C1 segment of cervical spinal cord (tissue), 14 donors: ENCODE data around the gene PPRC1.

Experiments used
- DNase-seq, 14 donors: peaks; one replicate each; lab custom pipeline; 2025; lab: John Stamatoyannopoulos, UW

Gene PPRC1

DNA sequence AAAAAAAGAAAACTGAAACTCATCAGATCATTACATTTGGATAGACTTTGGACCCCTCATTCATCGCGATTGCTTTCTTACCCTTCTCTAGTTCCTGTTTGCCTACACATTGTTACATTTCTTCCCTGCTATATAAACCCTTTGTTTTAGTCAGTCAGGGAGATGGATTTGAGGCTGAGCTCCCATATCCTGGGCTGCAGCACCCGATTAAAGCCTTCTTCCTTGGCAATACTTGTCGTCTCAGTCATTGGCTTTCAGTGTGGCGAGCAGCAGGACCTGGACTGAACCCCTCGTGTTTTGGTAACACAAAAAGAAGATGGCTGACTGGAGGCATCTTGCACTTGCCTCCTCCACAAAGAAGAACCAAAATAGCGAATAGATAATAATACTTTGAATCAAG lies 59.1 kb downstream of the PPRC1 start:
- no peak for DNase-seq

DNA sequence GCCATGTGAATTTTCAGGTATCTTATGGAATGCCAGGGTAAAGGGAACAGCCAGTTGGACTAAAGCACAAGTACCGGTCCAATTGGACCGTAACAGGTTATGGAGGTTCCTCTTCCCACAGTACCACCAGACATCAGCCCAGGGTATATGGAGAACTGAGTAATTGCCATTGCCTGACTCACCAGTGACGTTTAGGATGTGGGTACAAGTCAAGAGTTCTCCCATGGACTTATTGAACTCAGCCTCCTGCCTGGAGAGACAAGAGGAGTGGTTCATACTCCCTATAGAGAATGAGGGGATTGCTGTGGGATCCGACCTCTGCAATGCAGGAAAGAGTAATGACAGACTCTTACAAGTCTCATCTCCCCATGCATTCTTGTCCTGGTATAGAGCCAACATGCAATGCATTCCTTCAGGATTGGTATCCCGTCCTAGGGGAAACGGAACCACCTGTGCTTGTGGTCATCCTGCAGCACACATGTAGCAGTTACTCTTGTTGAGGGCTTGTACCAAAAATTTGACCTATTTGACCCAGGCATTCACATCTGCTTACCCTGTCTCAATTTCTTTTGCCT lies 62.5 kb downstream of the PPRC1 start:
- no peak for DNase-seq

DNA sequence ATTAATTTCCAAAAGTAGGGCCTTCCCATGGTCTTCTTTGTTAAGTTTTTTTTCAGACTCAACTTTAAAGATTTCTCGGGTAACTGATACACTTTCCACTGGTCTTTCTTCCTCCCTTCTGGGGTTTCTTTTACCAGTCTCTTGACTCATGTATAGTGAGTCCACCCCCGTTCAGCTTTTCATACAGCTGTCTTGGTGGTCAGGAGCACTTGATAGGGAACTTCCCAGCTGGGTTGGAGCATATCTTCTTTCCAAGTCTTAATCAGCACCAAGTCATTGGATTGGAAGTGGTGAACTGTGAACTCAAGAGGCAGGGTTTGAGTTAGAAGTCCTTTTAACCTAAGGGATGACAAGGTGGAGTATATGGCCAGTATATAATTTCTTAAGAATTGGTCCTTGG lies 64.1 kb downstream of the PPRC1 start:
- no peak for DNase-seq

DNA sequence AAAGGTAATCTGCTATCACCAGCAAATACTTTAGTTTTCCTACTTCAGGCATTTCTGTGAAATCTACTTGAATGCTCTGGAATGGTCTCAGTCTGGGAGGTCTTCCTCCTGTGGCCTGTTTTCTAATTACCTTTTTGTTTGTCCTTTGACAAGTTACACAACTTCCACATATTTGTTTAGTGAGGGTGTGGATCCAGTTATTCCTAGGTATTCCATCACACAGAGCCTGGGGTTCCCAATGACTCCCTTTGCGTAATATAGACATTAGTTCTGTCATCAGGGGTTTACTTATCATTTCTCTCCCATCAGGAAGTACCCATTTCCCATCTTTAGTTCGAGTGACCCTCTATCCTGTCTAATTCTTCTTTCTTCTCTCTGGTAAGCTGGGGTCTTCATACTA lies 65.2 kb downstream of the PPRC1 start:
- no peak for DNase-seq
